Stimulated activated CD8-positive, alpha-beta memory T cell treated with anti-CD3 and anti-CD28 coated beads, Interleukin-12 subunit alpha, Interleukin-12 subunit beta, amount 100 ng/mL, for 1 hour (primary cell): ENCODE measurements around the gene UQCRC2.
"Not testable (repeated sequence)": the region's sequence is repeated elsewhere in the genome, so short reads cannot be mapped to it uniquely, and the experiment has no call there.

ENCODE experiments used
- DNase-seq: peaks from one replicate; pipeline ENCODE4 v3.0.0-alpha.2; 2020; ENCODE audit warnings: low read depth

UQCRC2 gene

DNA sequence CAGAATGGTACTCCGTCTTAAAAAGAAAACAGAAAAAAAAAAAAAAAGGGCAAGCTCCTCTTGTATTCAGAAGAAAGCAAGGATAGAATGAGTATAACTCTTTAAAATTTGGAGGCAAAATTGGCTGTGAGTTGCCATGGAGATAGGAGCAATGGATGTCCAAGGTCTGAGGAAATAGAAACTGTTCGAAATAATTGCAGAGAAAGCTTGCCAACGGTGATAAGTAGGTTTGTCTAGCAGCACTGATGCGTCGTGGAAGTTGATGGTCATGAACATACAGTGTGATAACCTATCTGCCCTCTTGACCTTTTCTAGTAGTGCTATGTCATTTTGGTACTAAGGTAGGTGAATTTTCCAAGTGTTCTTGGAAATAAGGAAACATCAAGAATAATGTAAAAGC, 57.7 kb downstream of the UQCRC2 start:
- DNase-seq = no peak

DNA sequence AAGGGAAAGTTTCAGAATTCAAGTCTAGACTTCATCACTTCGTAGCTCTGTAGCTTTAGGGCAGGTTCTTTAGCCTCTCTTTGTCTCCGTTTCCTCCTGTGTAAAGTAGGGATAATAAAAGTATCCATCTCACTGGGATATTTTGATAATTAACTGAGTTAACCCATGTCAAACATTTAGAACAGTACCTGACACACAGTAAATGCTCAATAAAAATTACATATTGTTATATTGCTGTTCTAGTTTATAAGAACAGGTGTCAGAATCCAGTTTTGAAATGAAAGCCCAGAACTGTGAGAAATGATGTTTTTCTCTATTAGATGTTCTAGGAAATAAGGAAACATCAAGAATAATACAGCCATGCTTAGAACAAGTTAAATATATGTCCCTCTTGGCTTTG, 59.1 kb downstream of the UQCRC2 start:
- no peak for DNase-seq

DNA sequence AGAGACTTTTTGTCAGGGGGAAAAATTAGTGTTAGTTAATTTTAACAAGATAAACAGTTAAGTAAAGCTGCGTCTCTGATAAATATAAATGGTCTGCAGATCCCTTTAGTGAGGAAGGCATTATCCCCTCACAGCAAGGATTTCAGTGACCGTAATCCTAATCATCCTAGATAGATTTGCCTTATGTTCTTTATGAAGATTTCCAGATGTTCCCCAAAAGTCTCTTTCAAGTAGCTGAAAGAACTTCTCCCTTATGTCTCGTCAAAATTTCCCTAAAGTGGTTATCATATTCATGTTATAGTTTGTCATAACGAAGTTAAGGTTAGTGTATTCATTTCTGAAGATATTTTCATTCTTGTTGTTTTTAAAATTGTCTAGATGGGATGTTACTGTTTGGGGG, 60.3 kb downstream of the UQCRC2 start:
- no peak for DNase-seq

DNA sequence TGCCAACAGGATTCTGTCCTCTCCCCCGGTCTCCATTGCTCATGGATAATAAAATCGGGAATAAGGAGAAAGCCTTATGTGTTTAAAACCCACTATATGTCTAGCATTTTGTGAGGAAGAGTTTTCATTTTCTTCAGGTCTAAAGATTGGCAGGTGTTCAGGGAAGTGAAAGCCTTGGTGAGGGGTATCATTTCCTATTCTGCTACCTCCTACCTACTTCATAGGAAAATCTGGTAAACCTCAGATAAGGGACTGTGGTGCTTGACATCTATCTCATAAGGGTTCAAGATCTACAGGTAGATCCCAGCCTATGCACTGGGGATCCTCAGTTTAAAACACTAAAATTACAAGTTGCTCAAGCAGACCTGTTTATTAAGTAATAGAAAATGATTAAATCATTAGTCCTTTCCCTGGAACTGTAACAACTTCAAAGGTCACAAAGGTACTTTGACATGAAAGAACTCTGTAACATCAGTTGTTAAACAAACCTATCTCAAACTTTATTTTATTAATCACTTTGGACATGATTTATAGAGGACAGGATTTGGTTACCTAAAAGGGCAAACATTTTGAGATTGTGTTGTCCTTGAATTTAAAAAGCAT, 61.2 kb downstream of the UQCRC2 start:
- no peak for DNase-seq

DNA sequence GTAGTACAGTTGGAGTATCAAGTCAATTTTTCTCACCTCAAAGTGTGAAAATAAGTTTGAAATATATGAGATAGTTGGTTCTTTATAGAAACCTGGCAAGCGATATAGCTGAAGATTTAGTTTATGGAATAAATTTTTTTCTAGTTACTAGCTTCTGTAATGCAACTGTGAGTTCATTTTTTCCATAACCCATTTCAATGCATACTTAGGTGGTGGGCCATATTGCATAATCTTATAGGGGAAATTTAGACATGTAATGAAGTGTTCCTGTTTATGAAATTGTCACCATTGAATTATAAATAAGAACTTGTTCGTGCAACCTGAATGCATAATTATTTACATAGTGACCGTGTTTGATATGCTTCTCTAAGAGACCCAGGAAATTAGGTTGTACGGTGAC, 63.8 kb downstream of the UQCRC2 start:
- no peak for DNase-seq

DNA sequence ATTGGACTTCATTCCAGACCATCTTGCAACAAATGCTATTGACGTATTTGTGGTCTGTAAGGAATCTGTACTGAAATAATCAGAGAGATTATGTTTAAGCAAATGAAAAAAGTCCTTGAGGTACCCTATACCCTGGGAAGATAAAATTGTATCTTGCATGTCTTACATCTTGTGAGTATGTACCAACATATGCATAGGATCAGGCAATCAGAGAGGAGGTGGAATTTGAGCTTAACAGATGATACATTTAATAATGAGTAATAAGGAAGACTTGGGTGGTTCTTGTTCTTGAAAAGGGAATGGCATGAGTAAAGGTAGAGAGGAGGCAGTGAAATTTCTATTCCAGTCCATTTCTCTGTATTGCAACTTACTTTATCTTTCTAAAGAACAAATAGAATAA, 65.4 kb downstream of the UQCRC2 start:
- DNase-seq = no peak

DNA sequence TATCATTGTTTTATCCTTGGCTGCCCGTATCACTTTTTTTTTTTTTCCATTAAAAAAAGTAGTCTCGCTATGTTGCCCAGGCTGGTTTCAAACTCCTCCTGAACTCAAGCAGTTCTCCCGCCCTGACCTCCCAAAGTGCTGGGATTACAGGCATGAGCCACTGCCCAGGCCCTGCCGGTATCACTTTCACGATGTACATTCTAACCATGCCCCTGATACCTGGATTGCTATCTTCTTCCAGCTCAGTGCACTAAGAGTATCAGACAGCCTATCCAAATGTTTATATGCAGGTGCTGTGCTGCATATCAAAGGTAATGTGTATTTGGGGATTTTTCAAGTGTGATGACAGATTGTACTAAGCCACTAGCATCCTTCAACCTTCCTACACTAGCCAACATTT, 69.0 kb downstream of the UQCRC2 start:
- no peak for DNase-seq

DNA sequence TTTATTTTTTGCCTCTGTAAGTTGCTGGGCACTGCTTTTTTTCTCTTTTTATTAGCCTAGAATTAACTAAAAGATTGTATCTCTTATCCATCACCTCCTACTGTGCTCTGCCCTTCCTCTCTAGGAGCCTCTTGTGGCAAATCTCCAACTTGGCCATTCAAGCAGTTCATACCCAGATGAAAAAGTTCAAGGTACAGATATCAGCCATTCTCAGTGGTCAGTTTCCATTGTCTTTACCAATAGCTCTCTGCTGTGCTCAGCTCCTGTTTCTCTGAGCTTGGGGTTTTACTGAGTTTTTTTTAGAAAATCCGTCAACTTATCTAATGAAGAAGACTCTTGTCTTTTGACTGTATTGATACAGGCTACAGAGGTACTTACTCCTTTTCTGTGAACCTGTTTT, 70.3 kb downstream of the UQCRC2 start:
- DNase-seq = no peak

DNA sequence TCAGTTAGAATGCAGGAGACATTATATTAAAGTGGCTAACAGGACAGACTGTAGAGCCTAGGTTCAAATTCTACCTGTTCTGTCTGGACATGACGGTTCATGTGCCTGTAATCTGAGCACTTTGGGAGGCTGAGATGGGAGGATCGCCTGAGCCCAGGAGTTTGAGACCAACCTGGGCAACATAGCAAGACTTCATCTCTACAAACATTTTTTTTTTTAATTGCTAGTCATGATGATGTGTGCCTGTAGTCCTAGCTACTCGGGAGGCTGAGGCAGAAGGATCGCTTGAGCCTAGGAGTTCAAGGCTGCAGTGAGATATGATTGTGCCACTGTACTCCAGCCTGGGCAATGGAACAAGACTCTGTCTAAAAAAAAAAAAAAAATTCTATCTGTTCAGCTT, 71.6 kb downstream of the UQCRC2 start:
- not testable (repeated sequence) for DNase-seq

DNA sequence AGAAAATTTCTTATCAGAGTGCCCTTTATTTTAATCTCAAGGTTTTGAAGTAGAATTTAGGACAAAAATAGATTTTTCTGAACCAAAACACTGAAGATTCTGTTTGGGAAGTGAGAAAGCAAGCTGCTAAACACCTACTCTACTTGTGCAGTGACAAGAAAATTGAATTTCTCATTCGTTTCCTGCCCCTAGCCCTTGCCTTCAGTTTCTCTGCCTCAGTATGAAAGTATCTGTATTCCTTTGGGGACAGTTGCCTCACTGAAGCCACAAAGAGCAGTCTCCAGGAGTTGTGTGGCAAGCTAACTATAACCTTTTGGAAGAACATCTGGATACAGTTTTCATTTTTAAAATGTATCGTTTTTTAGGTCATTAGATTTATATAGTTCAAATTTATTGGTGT, 74.5 kb downstream of the UQCRC2 start:
- no peak for DNase-seq

DNA sequence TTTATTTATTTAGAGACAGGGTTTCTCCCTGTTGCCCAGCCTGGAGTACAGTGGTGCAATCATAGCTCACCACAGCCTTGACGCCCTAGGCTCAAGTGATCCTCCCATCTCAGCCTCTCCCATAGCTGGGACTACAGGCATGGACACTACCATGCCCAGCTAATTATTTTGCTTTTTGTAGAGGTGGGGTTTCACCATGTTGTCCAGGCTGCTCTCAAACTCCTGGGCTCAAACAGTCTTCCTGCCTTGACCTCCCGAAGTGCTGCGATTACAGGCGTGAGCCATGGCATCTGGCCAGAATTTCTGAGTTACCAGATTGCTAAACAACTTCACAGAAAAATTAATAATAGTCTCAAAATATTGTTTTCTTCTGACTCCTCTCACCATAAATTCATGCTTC, 76.5 kb downstream of the UQCRC2 start:
- no peak for DNase-seq

DNA sequence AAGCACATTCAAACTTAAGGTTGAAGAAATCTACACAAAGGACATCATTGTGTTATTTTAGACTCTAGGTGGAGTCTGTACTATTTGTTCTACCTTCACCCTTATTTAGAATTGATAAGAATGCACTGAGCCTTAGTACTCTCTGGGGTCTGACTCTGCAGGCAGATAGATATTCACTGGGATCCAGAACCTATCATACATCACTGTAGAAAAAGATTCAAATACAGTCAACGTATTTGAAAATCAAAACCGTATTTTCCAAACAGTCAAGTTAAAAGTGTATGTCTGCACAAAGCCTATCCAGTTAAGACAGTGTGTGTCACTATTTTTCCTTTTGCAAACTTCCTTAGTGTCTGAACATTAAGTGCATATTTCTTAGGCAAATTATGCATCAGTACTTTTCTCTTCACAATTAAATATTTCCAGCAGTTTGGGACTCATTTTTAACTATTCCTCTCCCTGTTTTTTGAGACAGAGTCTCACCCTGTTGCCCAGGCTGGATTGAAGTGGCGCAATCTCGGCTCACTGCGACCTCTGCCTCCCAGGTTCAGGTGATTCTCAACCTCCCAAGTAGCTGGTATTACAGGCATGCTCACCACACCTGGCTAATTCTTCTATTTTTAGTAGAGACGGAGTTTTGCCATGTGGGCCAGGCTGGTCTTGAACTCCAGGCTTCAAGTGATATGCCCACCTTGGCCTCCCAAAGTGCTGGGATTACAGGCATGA, 77.1 kb downstream of the UQCRC2 start:
- no peak for DNase-seq

DNA sequence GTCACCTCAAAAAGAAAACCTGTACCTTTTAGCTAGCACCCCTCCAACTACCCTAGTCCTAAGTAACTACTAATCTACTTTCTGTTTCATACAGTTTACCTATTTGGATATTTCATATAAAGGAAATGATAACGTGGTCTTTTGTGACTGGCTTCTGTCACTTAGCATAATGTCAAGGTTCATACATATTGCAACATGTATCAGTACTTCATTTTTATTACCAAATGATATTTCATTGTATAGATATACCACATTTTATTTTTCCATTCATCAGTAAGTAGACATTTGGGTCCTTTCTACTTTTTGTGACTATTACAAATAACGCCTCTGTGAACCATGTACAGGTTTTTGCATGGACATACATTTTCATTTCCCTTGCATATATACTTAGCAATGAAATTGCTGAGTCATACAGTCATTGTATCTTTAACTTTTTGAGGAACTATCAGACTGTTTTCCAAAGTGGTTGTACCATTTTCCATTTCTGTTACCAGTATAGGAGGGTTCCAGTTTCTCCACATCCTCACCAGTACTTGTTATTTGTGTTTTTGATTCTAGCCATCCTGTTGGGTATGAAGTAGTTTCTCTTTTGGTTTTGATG, 78.4 kb downstream of the UQCRC2 start:
- no peak for DNase-seq
